LNCaP clone FGC (cell line): ENCODE measurements around the gene ATP1B4.

ENCODE experiments used
- DNase-seq: peaks from one replicate; pipeline ENCODE4 v3.0.0-alpha.2; 2011; ENCODE audit warnings: low read depth
- H3K4me3 ChIP-seq: 2 replicates; pipeline ENCODE4 v1.5.1; 2011; ENCODE audit warnings: mild to moderate bottlenecking, low read depth, low read length, control low read depth
- CTCF ChIP-seq: IDR thresholded peaks from 2 replicates; pipeline ENCODE4 v1.5.1; 2012; ENCODE audit warnings: mild to moderate bottlenecking; ENCODE audit not compliant: control insufficient read depth, insufficient read depth; ENCODE audit errors: extremely low read depth

ATP1B4 gene

DNA sequence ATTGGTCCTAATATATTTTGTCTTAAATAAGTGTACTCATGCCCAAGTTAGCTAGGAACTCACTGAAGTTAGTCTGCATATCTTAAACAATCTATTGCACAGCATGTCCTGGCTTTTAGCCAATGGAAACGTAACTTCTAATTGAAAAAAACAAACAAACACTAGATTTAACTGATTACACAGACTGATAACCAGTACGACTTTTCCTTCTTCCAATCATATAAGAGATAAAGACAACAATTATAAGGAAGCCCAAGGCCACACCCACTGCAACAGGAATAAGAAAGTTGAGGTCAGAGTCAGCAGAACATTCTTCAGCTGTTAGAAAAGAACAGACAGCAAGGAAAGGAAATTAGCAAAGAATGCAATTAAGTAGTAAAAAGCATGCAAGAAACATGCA is 66.4 kb downstream of the ATP1B4 start:
- no peak for TF ChIP-seq CTCF
- peak; percentile 89 for DNase-seq

DNA sequence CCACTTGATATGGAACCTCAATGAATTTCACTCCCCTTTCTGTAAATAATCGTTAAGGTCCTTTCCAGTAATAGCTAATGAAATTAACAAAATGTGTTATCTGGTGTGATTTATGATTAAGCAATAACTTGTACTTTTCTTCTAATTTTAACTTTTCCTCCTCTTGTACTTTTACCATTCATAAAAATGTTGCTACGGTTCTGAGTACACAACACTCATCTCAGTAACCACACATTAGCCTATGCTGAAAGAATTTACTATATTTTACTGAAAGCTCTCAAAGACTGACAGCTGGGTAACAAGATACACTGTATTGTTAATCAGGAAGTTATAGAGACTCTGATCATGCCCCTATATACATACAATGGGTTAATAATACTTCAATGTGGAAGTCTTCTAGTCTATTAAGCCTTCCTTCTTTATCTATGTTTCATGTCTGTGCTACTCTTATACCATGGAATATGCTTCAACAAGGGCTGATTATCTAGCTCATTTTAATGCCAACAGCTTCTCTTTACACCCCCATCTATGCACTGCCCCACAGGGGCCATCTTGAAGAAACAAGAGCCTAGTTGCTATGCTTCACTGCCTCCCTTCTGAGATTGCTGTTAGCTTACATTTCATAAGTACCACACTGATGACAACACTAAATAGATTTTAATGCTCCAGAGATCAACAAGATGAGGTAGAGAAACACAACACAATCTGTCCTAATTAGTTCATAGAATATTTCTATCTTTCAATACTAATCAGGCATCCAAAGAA is 68.1 kb downstream of the ATP1B4 start:
- TF ChIP-seq CTCF = no peak
- no peak overlapping the region for H3K4me3 ChIP-seq
- no peak for DNase-seq

More for the DNA sequence above, 66.4 kb downstream of the ATP1B4 start:
- no peak overlapping the region for H3K4me3 ChIP-seq
